HCT116 (cell line): ENCODE results near the gene GALK2. TPM values are rescaled to one million over a fixed set of nuclear protein-coding genes. Genes with fewer than 3 reads are reported as not detected.

ENCODE experiments used
- ATAC-seq: fragments of 200-7000 bp; cut with Tn5 transposase; 2 replicates; pipeline ENCODE4 v1.9.1; 2020; ENCODE audit warnings: mild to moderate bottlenecking, moderate library complexity
- BruUV-seq: library from RNA; stranded (reverse); fragments of 400-500 nt; replicated peaks from 2 replicates; lab custom pipeline; 2021; lab: Mats Ljungman, UMichigan
- CTCF ChIA-PET: fragments of 300-600 bp; sonication (Branson Sonifier 250); formaldehyde crosslinking; loops from one replicate; lab custom pipeline; 2021; ENCODE audit warnings: antibody characterized with exemption; lab: Charles Lee
- POLR2A ChIA-PET: fragments of 300-600, 350-600 bp; sonication (Branson Sonifier 250); formaldehyde crosslinking; loops from one replicate; lab custom pipeline; 2021; ENCODE audit warnings: antibody characterized with exemption; lab: Charles Lee
- RAD21 ChIA-PET, 2 experiments: fragments of 300-600 bp; sonication (Branson Sonifier 250); formaldehyde crosslinking; loops; one replicate each; lab custom pipeline; 2023; ENCODE audit warnings: low total read pairs in 2 of 2; ENCODE audit not compliant: uncharacterized antibody in 2 of 2, unreplicated experiment in 2 of 2, low non-redundant PET in 1 of 2; lab: Charles Lee
- DNase-seq: peaks from one replicate; pipeline ENCODE4 v3.0.0-alpha.2; 2010; ENCODE audit warnings: low read depth, low spot score
- H2AFZ ChIP-seq: fragments of 200-600 bp; shearing (Covaris generic), sonication (generic); 2 replicates; pipeline ENCODE4 v1.6.1; 2017; ENCODE audit warnings: low read depth, mixed run types, mixed read lengths, antibody characterized with exemption, low read length; ENCODE audit not compliant: poor library complexity, severe bottlenecking
- H3K27ac ChIP-seq: 2 replicates; pipeline ENCODE4 v1.5.1; 2012; ENCODE audit warnings: low read depth, low read length
- H3K27me3 ChIP-seq: fragments of 200-600 bp; sonication (generic); 2 replicates; pipeline ENCODE4 v1.6.1; 2016; ENCODE audit warnings: mixed run types, low read length, mixed read lengths; ENCODE audit not compliant: insufficient read depth
- H3K36me3 ChIP-seq, 2 experiments: fragments of 200-500 bp in 1 of 2; fragments of 200-600 bp in 1 of 2; sonication (Bioruptor generic) in 1 of 2; sonication (generic) in 1 of 2; 2 replicates each; pipeline versions ENCODE4 v1.5.1 to v1.6.1; 2014 to 2016; ENCODE audit warnings: low read length in 2 of 2, inconsistent platforms in 1 of 2, mixed read lengths in 1 of 2, mixed run types in 1 of 2; ENCODE audit not compliant: insufficient read depth in 2 of 2, control insufficient read depth in 1 of 2
- H3K4me1 ChIP-seq, 2 experiments: fragments of 200-600 bp in 1 of 2; sonication (generic) in 1 of 2; 2 replicates each; pipeline versions ENCODE4 v1.5.1 to v1.6.1; 2012 to 2017; ENCODE audit warnings: low read length in 2 of 2, inconsistent platforms in 1 of 2, mild to moderate bottlenecking in 1 of 2, mixed read lengths in 1 of 2, mixed run types in 1 of 2, moderate library complexity in 1 of 2; ENCODE audit not compliant: insufficient read depth in 2 of 2, control insufficient read depth in 1 of 2
- H3K4me2 ChIP-seq: fragments of 200-600 bp; sonication (generic); 2 replicates; pipeline ENCODE4 v1.6.1; 2017; ENCODE audit warnings: mixed run types, low read length, mixed read lengths
- H3K4me3 ChIP-seq, 2 experiments: fragments of 200-600 bp in 1 of 2; sonication (generic) in 1 of 2; replicated peaks in 1 of 2; 2 replicates each; pipeline ENCODE4 v1.5.1; 2011 to 2016; ENCODE audit warnings: low read length in 2 of 2, control low read depth in 1 of 2, low read depth in 1 of 2, mild to moderate bottlenecking in 1 of 2, mixed read lengths in 1 of 2, mixed run types in 1 of 2
- H3K79me2 ChIP-seq: fragments of 200-600 bp; sonication (generic); 2 replicates; pipeline ENCODE4 v1.6.1; 2017; ENCODE audit warnings: mild to moderate bottlenecking, mixed run types, low read length, moderate library complexity, mixed read lengths; ENCODE audit not compliant: insufficient read depth
- H3K9ac ChIP-seq: fragments of 200-600 bp; sonication (generic); 2 replicates; pipeline ENCODE4 v1.6.1; 2016; ENCODE audit warnings: low read length, mixed read lengths
- H3K9me2 ChIP-seq: fragments of 200-600 bp; sonication (generic), shearing (Covaris generic); 2 replicates; pipeline ENCODE4 v1.6.1; 2017; ENCODE audit warnings: mixed run types, mild to moderate bottlenecking, moderate library complexity; ENCODE audit not compliant: insufficient read depth
- H3K9me3 ChIP-seq, 2 experiments: fragments of 200-500 bp in 1 of 2; fragments of 200-600 bp in 1 of 2; sonication (Bioruptor generic) in 1 of 2; sonication (generic) in 1 of 2; 2 replicates each; pipeline ENCODE4 v1.6.1; 2014 to 2017; ENCODE audit warnings: low read length in 2 of 2, mixed read lengths in 2 of 2, inconsistent platforms in 1 of 2, low read depth in 1 of 2, mild to moderate bottlenecking in 1 of 2, mixed run types in 1 of 2, moderate library complexity in 1 of 2; ENCODE audit not compliant: control insufficient read depth in 1 of 2, insufficient read depth in 1 of 2
- H4K20me1 ChIP-seq: fragments of 200-600 bp; sonication (generic), shearing (Covaris generic); 2 replicates; pipeline ENCODE4 v1.6.1; 2017; ENCODE audit warnings: mixed run types, mild to moderate bottlenecking, moderate library complexity; ENCODE audit not compliant: insufficient read depth
- ATF3 ChIP-seq: IDR thresholded peaks from 2 replicates; pipeline ENCODE4 v1.6.1; 2012
- ELF1 ChIP-seq: IDR thresholded peaks from 2 replicates; pipeline ENCODE4 v1.6.1; 2012; ENCODE audit warnings: low read depth, borderline replicate concordance
- FOSL1 ChIP-seq: IDR thresholded peaks from 2 replicates; pipeline ENCODE4 v1.6.1; 2012; ENCODE audit warnings: low read depth
- JUND ChIP-seq: IDR thresholded peaks from 2 replicates; pipeline ENCODE4 v1.6.1; 2012
- POLR2A ChIP-seq: IDR thresholded peaks from 2 replicates; pipeline ENCODE4 v1.7.0; 2011; ENCODE audit warnings: borderline replicate concordance; ENCODE audit not compliant: insufficient read depth, insufficient read length; ENCODE audit errors: extremely low read depth
- POLR2AphosphoS5 ChIP-seq: IDR thresholded peaks from 2 replicates; pipeline ENCODE4 v1.6.1; 2011; ENCODE audit warnings: mild to moderate bottlenecking, low read depth, low read length, moderate library complexity
- SRF ChIP-seq: IDR thresholded peaks from 2 replicates; pipeline ENCODE4 v1.6.1; 2012; ENCODE audit warnings: low read depth
- ZBTB33 ChIP-seq: IDR thresholded peaks from 2 replicates; pipeline ENCODE4 v1.6.1; 2011; ENCODE audit warnings: mild to moderate bottlenecking, low read length, moderate library complexity; ENCODE audit not compliant: insufficient replicate concordance; ENCODE audit errors: extremely low read depth
- intact Hi-C: fragments of 100-400 bp; cut with micrococcal nuclease; formaldehyde crosslinking; loops from 2 replicates; pipeline ENCODE4 v1.10.0; 2022
- total RNA-seq: library from RNA; stranded (reverse); gene quantifications from one replicate; pipeline ENCODE4 v1.2.1, GENCODE V29; 2021; ENCODE audit not compliant: unreplicated experiment

Gene GALK2
- total RNA-seq, 1 experiment from 2014 or later, result 18.7 TPM

DNA sequence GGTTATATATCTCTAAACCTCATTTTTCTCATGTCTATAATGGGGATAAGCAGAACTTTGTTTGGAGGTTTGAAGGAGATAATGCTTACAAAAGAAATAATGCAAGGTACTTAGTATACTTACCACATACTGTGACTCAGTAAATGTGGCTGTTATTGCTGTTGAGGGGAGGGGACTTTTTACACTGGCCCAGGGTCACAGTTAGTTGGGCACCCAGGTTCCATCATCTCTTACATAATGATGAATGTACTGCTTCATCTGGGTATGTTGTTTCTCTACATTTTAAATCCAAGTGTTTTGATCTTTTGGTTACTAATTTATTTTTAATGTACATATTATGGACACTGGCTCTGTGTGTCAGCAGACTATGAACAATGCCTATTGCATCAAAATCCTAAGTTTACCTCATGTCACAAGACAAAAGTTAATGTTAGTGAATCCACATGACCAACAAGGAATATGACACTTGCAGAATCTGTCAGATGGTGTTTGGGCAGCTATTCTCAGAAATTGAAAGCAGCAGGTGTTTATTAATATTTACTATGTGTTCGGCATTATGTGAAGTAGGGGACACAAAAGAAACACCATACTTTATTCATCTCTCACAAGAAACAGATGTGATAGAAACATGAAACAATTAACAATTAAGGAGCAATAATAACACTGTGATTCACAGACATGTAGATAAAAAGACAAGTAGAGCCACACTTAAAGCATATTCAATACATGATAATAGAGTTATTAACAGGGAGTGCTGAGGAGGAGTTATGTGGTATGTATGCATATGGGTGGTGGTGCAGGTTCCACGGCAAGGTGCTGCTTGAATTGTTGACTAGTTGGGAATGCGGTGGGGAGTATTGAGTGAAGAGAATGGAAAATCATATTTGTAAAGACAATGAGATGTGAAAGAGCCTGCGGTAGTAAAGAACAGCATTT, 109.7 kb downstream of the GALK2 start:
- TF ChIP-seq POLR2AphosphoS5, result no peak
- TF ChIP-seq ZBTB33, result no peak
- TF ChIP-seq SRF, result no peak
- no peak for TF ChIP-seq JUND
- TF ChIP-seq ATF3, result no peak
- no peak for TF ChIP-seq FOSL1
- ChIA-PET RAD21 (no interaction called here), POLR2A (no interaction called here), CTCF (no interaction called here)
- Histone ChIP-seq H3K4me1 (no peaks in the 10 kb centered on the region), H3K4me3 (no peak overlapping the region), H3K9me3 (no peaks in the 10 kb centered on the region), H2AFZ (no peak overlapping the region), H4K20me1 (no peaks in the 10 kb centered on the region), H3K27ac (no peak overlapping the region), H3K9me2 (no peaks in the 10 kb centered on the region), H3K9ac (no peak overlapping the region), H3K36me3 (no peaks in the 10 kb centered on the region), H3K79me2 (no peaks in the 10 kb centered on the region), H3K4me2 (no peak overlapping the region), H3K27me3 (no peaks in the 10 kb centered on the region)
- ATAC-seq, result no peak
- intact Hi-C loops, result no loop called here
- DNase-seq, result no peak
- BruUV-seq, result no TSS peak

GRCh38 chr15:49282366-49282765, 112.3 kb downstream of the GALK2 start:
- H3K9ac ChIP-seq, result no peak overlapping the region
- intact Hi-C loops, result no loop called here
- ATAC-seq (no peak), DNase-seq (no peak)
- CTCF ChIA-PET, result no interaction called here
- RAD21 ChIA-PET, result no interaction called here
- POLR2A ChIA-PET, result no interaction called here
- BruUV-seq, result no TSS peak
- peaks cover 0 to 4% of the 10 kb centered on the region in 2 experiments; a peak in 2 of 4 replicates for H3K4me1 ChIP-seq
- H2AFZ ChIP-seq, result no peak overlapping the region
- no peaks in the 10 kb centered on the region for H4K20me1 ChIP-seq
- no peak overlapping the region for H3K27ac ChIP-seq
- H3K9me3 ChIP-seq, result no peaks in the 10 kb centered on the region
- no peak for TF ChIP-seq POLR2A
- no peak for TF ChIP-seq ELF1
- TF ChIP-seq POLR2AphosphoS5, result no peak
- no peak for TF ChIP-seq ZBTB33
- H3K36me3 ChIP-seq, result no peaks in the 10 kb centered on the region
- H3K79me2 ChIP-seq, result no peaks in the 10 kb centered on the region
- H3K9me2 ChIP-seq, result no peaks in the 10 kb centered on the region
- H3K27me3 ChIP-seq, result no peaks in the 10 kb centered on the region
- H3K4me3 ChIP-seq, result no peak overlapping the region
- H3K4me2 ChIP-seq, result no peak overlapping the region
